K562 (cell line): ENCODE results near the gene ABHD1.

ENCODE experiments used
- CREB1 ChIP-seq, 2 experiments: sonication (generic) in 1 of 2; formaldehyde crosslinking in 1 of 2; IDR thresholded peaks; 2 replicates each; pipeline versions ENCODE4 v1.6.1 to v1.8.0; 2012 to 2022; ENCODE audit warnings: inconsistent platforms in 1 of 2, mild to moderate bottlenecking in 1 of 2, missing genetic modification reagents in 1 of 2, moderate library complexity in 1 of 2
- EGR1 ChIP-seq: fragments of 450-650 bp; conservative IDR thresholded peaks from 2 replicates; pipeline ENCODE4 v1.6.1; 2017; ENCODE audit warnings: mild to moderate bottlenecking
- ESRRA ChIP-seq: fragments of 450-650 bp; IDR thresholded peaks from 2 replicates; pipeline ENCODE4 v1.6.1; 2014; ENCODE audit warnings: low read depth, mild to moderate bottlenecking, moderate library complexity, borderline replicate concordance
- GATAD2A ChIP-seq: fragments of 450-650 bp; IDR thresholded peaks from 2 replicates; pipeline ENCODE4 v1.6.1; 2017
- SIX5 ChIP-seq, 2 experiments: IDR thresholded peaks; 2 replicates each; pipeline ENCODE4 v1.6.1; 2011; ENCODE audit warnings: low read length in 2 of 2, borderline replicate concordance in 1 of 2, low read depth in 1 of 2, mild to moderate bottlenecking in 1 of 2, moderate library complexity in 1 of 2; ENCODE audit not compliant: insufficient read depth in 1 of 2
- SPI1 ChIP-seq: IDR thresholded peaks from 2 replicates; pipeline ENCODE4 v1.6.1; 2011; ENCODE audit warnings: low read depth, low read length, control low read depth, borderline replicate concordance
- TAF1 ChIP-seq: IDR thresholded peaks from 2 replicates; pipeline ENCODE4 v1.6.1; 2011; ENCODE audit warnings: mild to moderate bottlenecking, low read length, moderate library complexity; ENCODE audit not compliant: insufficient read depth, control insufficient read depth, severe bottlenecking; ENCODE audit errors: extremely low read depth
- U2AF2 ChIP-seq: fragments of 200-400 bp; formaldehyde crosslinking; optimal IDR thresholded peaks from 2 replicates; pipeline ENCODE3; 2017; ENCODE audit warnings: low read depth, mild to moderate bottlenecking, low read length
- ZEB2 ChIP-seq: fragments of 450-650 bp; IDR thresholded peaks from 2 replicates; pipeline ENCODE4 v1.6.1; 2016
- ZNF184 ChIP-seq: sonication (generic); formaldehyde crosslinking; IDR thresholded peaks from 2 replicates; pipeline ENCODE4 v1.5.0; 2020; ENCODE audit warnings: missing genetic modification reagents
- ZNF766 ChIP-seq: fragments of 200-800 bp; sonication (Bioruptor generic); conservative IDR thresholded peaks from 2 replicates; pipeline ENCODE4 v1.6.1; 2016; ENCODE audit warnings: missing genetic modification characterization, missing compliant biosample characterization
- TF ChIP-seq, protein P1 (sequence below): sonication (generic); formaldehyde crosslinking; IDR thresholded peaks from 2 replicates; pipeline ENCODE4 v1.8.1; 2023; ENCODE audit warnings: mild to moderate bottlenecking, missing genetic modification reagents, moderate library complexity
- TF ChIP-seq, protein P2 (sequence below): sonication (generic); formaldehyde crosslinking; IDR thresholded peaks from 2 replicates; pipeline ENCODE4 v1.8.0; 2023; ENCODE audit warnings: missing genetic modification reagents, mild to moderate bottlenecking, borderline replicate concordance
- TF ChIP-seq, protein P3 (sequence below), 3 experiments: IDR thresholded peaks in 2 of 3; conservative IDR thresholded peaks in 1 of 3; 2 replicates each; pipeline ENCODE4 v1.5.1; 2011 to 2012; ENCODE audit warnings: low read length in 3 of 3, mild to moderate bottlenecking in 3 of 3, control low read depth in 2 of 3, improper control_type of control experiment in 1 of 3, inconsistent platforms in 1 of 3, low read depth in 1 of 3, mixed read lengths in 1 of 3, moderate library complexity in 1 of 3; ENCODE audit not compliant: insufficient read depth in 2 of 3

DNA sequence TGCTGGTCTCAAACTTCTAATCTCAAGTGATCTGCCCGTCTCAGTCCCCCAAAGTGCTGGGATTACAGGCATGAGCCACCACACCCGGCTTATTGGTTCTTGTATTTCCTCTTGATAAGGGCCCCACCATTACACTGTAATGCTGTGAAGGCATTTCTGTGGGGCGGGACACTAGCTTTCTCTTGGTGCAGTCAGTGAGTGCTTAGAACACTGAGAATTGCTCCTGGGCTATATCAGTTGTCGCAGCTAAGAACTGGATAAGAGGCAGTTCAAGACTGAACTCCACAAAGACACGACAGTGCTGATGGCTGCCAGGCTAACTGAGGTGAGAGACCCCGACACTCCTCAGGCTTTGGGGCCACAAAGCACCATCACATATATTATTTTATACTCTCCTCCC, 35.0 kb upstream of the ABHD1 start:
- no peak for TF ChIP-seq ZEB2
- TF ChIP-seq SPI1: no peak
- TF ChIP-seq SIX5 (IDR thresholded peaks at IDR 0.05; ENCODE audit: borderline replicate concordance in 1 of 2, insufficient read depth in 1 of 2, low read depth in 1 of 2, low read length in 2 of 2): no peak
- no peak for TF ChIP-seq GATAD2A
- TF ChIP-seq ZNF184 (CRISPR knock-in tag): no peak
- TF ChIP-seq TAF1: no peak
- no peak for TF ChIP-seq CREB1 (IDR thresholded peaks at IDR 0.05)
- no peak for TF ChIP-seq CREB1 (CRISPR knock-in tag; IDR thresholded peaks at IDR 0.05)
- TF ChIP-seq, protein P1, sequence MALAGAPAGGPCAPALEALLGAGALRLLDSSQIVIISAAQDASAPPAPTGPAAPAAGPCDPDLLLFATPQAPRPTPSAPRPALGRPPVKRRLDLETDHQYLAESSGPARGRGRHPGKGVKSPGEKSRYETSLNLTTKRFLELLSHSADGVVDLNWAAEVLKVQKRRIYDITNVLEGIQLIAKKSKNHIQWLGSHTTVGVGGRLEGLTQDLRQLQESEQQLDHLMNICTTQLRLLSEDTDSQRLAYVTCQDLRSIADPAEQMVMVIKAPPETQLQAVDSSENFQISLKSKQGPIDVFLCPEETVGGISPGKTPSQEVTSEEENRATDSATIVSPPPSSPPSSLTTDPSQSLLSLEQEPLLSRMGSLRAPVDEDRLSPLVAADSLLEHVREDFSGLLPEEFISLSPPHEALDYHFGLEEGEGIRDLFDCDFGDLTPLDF: no peak
- no peak for TF ChIP-seq ESRRA
- TF ChIP-seq U2AF2: no peak
- TF ChIP-seq, protein P2, sequence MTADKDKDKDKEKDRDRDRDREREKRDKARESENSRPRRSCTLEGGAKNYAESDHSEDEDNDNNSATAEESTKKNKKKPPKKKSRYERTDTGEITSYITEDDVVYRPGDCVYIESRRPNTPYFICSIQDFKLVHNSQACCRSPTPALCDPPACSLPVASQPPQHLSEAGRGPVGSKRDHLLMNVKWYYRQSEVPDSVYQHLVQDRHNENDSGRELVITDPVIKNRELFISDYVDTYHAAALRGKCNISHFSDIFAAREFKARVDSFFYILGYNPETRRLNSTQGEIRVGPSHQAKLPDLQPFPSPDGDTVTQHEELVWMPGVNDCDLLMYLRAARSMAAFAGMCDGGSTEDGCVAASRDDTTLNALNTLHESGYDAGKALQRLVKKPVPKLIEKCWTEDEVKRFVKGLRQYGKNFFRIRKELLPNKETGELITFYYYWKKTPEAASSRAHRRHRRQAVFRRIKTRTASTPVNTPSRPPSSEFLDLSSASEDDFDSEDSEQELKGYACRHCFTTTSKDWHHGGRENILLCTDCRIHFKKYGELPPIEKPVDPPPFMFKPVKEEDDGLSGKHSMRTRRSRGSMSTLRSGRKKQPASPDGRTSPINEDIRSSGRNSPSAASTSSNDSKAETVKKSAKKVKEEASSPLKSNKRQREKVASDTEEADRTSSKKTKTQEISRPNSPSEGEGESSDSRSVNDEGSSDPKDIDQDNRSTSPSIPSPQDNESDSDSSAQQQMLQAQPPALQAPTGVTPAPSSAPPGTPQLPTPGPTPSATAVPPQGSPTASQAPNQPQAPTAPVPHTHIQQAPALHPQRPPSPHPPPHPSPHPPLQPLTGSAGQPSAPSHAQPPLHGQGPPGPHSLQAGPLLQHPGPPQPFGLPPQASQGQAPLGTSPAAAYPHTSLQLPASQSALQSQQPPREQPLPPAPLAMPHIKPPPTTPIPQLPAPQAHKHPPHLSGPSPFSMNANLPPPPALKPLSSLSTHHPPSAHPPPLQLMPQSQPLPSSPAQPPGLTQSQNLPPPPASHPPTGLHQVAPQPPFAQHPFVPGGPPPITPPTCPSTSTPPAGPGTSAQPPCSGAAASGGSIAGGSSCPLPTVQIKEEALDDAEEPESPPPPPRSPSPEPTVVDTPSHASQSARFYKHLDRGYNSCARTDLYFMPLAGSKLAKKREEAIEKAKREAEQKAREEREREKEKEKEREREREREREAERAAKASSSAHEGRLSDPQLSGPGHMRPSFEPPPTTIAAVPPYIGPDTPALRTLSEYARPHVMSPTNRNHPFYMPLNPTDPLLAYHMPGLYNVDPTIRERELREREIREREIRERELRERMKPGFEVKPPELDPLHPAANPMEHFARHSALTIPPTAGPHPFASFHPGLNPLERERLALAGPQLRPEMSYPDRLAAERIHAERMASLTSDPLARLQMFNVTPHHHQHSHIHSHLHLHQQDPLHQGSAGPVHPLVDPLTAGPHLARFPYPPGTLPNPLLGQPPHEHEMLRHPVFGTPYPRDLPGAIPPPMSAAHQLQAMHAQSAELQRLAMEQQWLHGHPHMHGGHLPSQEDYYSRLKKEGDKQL (CRISPR knock-in tag): no peak
- TF ChIP-seq, protein P3, sequence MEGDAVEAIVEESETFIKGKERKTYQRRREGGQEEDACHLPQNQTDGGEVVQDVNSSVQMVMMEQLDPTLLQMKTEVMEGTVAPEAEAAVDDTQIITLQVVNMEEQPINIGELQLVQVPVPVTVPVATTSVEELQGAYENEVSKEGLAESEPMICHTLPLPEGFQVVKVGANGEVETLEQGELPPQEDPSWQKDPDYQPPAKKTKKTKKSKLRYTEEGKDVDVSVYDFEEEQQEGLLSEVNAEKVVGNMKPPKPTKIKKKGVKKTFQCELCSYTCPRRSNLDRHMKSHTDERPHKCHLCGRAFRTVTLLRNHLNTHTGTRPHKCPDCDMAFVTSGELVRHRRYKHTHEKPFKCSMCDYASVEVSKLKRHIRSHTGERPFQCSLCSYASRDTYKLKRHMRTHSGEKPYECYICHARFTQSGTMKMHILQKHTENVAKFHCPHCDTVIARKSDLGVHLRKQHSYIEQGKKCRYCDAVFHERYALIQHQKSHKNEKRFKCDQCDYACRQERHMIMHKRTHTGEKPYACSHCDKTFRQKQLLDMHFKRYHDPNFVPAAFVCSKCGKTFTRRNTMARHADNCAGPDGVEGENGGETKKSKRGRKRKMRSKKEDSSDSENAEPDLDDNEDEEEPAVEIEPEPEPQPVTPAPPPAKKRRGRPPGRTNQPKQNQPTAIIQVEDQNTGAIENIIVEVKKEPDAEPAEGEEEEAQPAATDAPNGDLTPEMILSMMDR (IDR thresholded peaks at IDR 0.05 in 2 of 3, conservative IDR thresholded peaks at IDR 0.05 in 1 of 3; ENCODE audit: insufficient read depth in 2 of 3, low read depth in 1 of 3, low read length in 3 of 3): no peak
- no peak for TF ChIP-seq ZNF766 (CRISPR knock-in tag)
- TF ChIP-seq EGR1: no peak
